K562 (cell line): ENCODE measurements around the gene CBX3. TPM values are rescaled to one million over a fixed set of nuclear protein-coding genes. Genes with fewer than 3 reads are reported as not detected.

ENCODE experiments used
- BRD9 ChIP-seq: fragments of 450-650 bp; IDR thresholded peaks from 2 replicates; pipeline ENCODE4 v1.6.1; 2018; ENCODE audit warnings: low read depth; ENCODE audit not compliant: partially characterized antibody
- CBFB ChIP-seq: sonication (generic); formaldehyde crosslinking; IDR thresholded peaks from 2 replicates; pipeline ENCODE4 v1.4.0; 2020; ENCODE audit warnings: mild to moderate bottlenecking, missing genetic modification reagents
- EWSR1 ChIP-seq: fragments of 450-650 bp; IDR thresholded peaks from 2 replicates; pipeline ENCODE4 v1.6.1; 2018; ENCODE audit warnings: borderline replicate concordance, mild to moderate bottlenecking, low read depth, moderate library complexity; ENCODE audit not compliant: partially characterized antibody
- GTF2A2 ChIP-seq: IDR thresholded peaks from 2 replicates; pipeline ENCODE4 v1.6.1; 2016; ENCODE audit warnings: mild to moderate bottlenecking, missing genetic modification characterization, missing compliant biosample characterization
- HCFC1 ChIP-seq: IDR thresholded peaks from 2 replicates; pipeline ENCODE4 v1.6.1; 2012; ENCODE audit warnings: low read depth, low read length, improper control_type of control experiment
- HNRNPK ChIP-seq: fragments of 200-400 bp; formaldehyde crosslinking; IDR thresholded peaks from one replicate; pipeline ENCODE4 v1.6.1; 2018; ENCODE audit warnings: mild to moderate bottlenecking, low read depth, low read length; ENCODE audit not compliant: poor library complexity, severe bottlenecking
- NFYB ChIP-seq: IDR thresholded peaks from 2 replicates; pipeline ENCODE4 v1.6.1; 2011; ENCODE audit warnings: mild to moderate bottlenecking, moderate library complexity; ENCODE audit not compliant: insufficient read length; ENCODE audit errors: extremely low read depth
- SAP30 ChIP-seq: fragments of 200-600 bp; sonication (generic); IDR thresholded peaks from 2 replicates; pipeline ENCODE4 v1.6.1; 2012; ENCODE audit warnings: borderline replicate concordance, low read depth, mild to moderate bottlenecking, moderate library complexity, low read length, control low read depth, inconsistent platforms; ENCODE audit not compliant: insufficient read depth, poor library complexity, severe bottlenecking
- SOX6 ChIP-seq: fragments of 450-650 bp; IDR thresholded peaks from 2 replicates; pipeline ENCODE4 v1.6.1; 2014; ENCODE audit warnings: mild to moderate bottlenecking
- SRSF1 ChIP-seq: fragments of 200-400 bp; formaldehyde crosslinking; IDR thresholded peaks from 2 replicates; pipeline ENCODE4 v1.6.1; 2017; ENCODE audit warnings: mild to moderate bottlenecking, low read depth, low read length, moderate library complexity
- STAT5B ChIP-seq: fragments of 250-450 bp; sonication (Bioruptor Pico); IDR thresholded peaks from 2 replicates; pipeline ENCODE4 v1.8.0; 2021; ENCODE audit warnings: mild to moderate bottlenecking, inconsistent platforms
- TAF7 ChIP-seq: fragments of 450-650 bp; IDR thresholded peaks from 2 replicates; pipeline ENCODE4 v1.6.1; 2016; ENCODE audit warnings: missing genetic modification characterization, missing compliant biosample characterization
- TAL1 ChIP-seq: fragments of 450-650 bp; IDR thresholded peaks from 2 replicates; pipeline ENCODE4 v1.6.1; 2016; ENCODE audit warnings: mild to moderate bottlenecking
- TEAD1 ChIP-seq, 2 experiments: fragments of 450-650 bp in 1 of 2; sonication (generic) in 1 of 2; formaldehyde crosslinking; IDR thresholded peaks; 2 replicates each; pipeline versions ENCODE4 v1.4.0 to v1.8.0; 2020 to 2022; ENCODE audit warnings: mild to moderate bottlenecking in 2 of 2, missing genetic modification reagents in 1 of 2
- ZFP30 ChIP-seq: fragments of 250-450 bp; sonication (Bioruptor Pico); IDR thresholded peaks from 2 replicates; pipeline ENCODE4 v1.8.0; 2022; ENCODE audit warnings: moderate library complexity, mild to moderate bottlenecking, inconsistent platforms, borderline replicate concordance
- ZNF175 ChIP-seq: fragments of 200-800 bp; sonication (Bioruptor generic); IDR thresholded peaks from 2 replicates; pipeline ENCODE4 v1.6.1; 2016; ENCODE audit warnings: low read depth, mild to moderate bottlenecking, missing genetic modification characterization, missing compliant biosample characterization
- ZNF217 ChIP-seq: sonication (generic); formaldehyde crosslinking; IDR thresholded peaks from 2 replicates; pipeline ENCODE4 v1.8.0; 2022; ENCODE audit warnings: mild to moderate bottlenecking, missing genetic modification reagents
- ZNF77 ChIP-seq: fragments of 250-450 bp; sonication (Bioruptor Pico); IDR thresholded peaks from 2 replicates; pipeline ENCODE4 v1.5.0; 2020
- polyA plus RNA-seq, 8 experiments: library from polyadenylated mRNA; depleted of rRNA in 4 of 8; stranded (reverse) in 5 of 8; unstranded in 3 of 8; fragments of >200 nt; fragmentation: Nextera tagmentation in 2 of 8; fragmentation: Illumina TruSeq in 1 of 8; extraction: Ambion mirVana in 2 of 8; extraction: Trizol in 1 of 8; gene quantifications; 2 replicates each; pipeline versions ENCODE4 v1.2.1 to v1.2.3, GENCODE V29; 2011 to 2014; ENCODE audit warnings: inconsistent platforms in 1 of 8, missing spikeins in 1 of 8
- total RNA-seq, 7 experiments: library from RNA; depleted of rRNA in 6 of 7; stranded (reverse); fragments of >200 nt in 6 of 7; fragmentation: Illumina TruSeq in 2 of 7; extraction: Trizol in 2 of 7; gene quantifications; 2 replicates each; pipeline versions ENCODE4 v1.2.1 to v1.2.3, GENCODE V29; 2011 to 2021; ENCODE audit warnings: low replicate concordance in 1 of 7
- TF ChIP-seq, protein P1 (sequence below): fragments of 250-450 bp; sonication (Bioruptor Pico); IDR thresholded peaks from 2 replicates; pipeline ENCODE4 v1.5.0; 2021
- TF ChIP-seq, protein P2 (sequence below), 2 experiments: fragments of 450-650 bp in 1 of 2; sonication (generic) in 1 of 2; formaldehyde crosslinking in 1 of 2; IDR thresholded peaks in 1 of 2; conservative IDR thresholded peaks in 1 of 2; 2 replicates each; pipeline versions ENCODE4 v1.6.1 to v1.8.1; 2016 to 2023; ENCODE audit warnings: mild to moderate bottlenecking in 2 of 2, moderate library complexity in 2 of 2, inconsistent platforms in 1 of 2, missing genetic modification reagents in 1 of 2
- TF ChIP-seq, protein P3 (sequence below): sonication (generic); formaldehyde crosslinking; IDR thresholded peaks from 2 replicates; pipeline ENCODE4 v1.8.1; 2022; ENCODE audit warnings: missing genetic modification reagents
- TF ChIP-seq, protein P4 (sequence below), 2 experiments: fragments of 450-650 bp; conservative IDR thresholded peaks; 2 replicates each; pipeline ENCODE4 v1.6.1; 2017; ENCODE audit warnings: mild to moderate bottlenecking in 2 of 2, moderate library complexity in 2 of 2

Gene CBX3
- total and polyA plus RNA-seq, 9 of the 15 experiments (the other 6 are each of a cell fraction or from before 2014, with no cell fraction given), result 198 to 413 (median 328) TPM

DNA sequence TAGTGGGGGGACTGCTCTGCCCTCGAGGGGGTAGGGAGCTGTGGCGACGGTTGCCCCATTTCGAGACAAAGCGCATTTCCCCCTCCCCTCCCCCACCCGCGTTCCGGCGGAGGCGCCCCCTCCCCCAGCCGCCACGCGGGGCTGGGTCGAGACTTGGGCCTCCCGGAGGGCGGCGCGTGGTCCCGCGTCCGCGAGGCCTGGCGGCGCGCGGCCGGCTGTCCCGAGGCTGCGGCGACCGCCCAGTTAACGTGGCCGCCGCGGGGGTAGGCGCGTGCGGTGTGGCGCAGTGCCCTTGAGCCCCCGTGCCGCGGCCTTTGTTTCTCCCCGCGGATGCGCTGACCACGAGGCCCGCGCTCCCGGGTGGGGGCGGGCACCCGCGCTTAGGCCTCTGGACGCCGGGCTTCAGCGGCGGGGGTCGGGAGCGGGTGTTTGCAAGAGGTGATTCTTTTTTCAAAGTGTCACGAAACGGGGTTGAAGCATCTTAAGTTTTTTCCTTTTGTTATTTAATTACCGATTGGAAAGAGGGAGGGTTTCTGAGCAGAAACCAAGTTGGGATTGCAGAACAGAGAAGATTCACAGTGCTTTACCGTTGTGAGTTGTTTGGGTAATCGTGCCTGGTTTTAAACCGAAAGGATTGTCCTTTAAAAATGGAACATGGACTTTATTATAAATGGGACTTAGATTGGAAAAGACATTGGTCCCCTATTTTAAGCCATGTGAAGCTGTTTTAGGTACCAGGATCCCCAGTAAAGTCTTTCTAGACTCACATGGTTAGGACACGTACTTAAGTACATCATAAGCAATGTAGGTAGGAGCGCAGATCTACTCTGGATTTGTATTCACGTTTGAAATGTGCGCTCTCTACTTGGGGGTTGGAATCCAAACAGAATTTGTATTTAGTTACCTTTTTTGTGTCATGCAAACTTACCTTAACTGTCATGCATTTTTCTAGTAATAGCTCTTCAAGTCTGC lies 760 bp downstream of the CBX3 start (continued):
- TF ChIP-seq HNRNPK, result no peak
- TF ChIP-seq CBFB (CRISPR knock-in tag), result no peak
- no peak for TF ChIP-seq HCFC1
- no peak for TF ChIP-seq ZNF175
- TF ChIP-seq STAT5B (CRISPR knock-in tag), result no peak
- TF ChIP-seq BRD9, result no peak
- TF ChIP-seq ZNF77 (CRISPR knock-in tag), result no peak
- TF ChIP-seq, protein P1, sequence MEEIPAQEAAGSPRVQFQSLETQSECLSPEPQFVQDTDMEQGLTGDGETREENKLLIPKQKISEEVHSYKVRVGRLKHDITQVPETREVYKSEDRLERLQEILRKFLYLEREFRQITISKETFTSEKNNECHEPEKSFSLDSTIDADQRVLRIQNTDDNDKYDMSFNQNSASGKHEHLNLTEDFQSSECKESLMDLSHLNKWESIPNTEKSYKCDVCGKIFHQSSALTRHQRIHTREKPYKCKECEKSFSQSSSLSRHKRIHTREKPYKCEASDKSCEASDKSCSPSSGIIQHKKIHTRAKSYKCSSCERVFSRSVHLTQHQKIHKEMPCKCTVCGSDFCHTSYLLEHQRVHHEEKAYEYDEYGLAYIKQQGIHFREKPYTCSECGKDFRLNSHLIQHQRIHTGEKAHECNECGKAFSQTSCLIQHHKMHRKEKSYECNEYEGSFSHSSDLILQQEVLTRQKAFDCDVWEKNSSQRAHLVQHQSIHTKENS, result no peak
- peak in 1 of 2 experiments; percentile 27; a peak in 1 of 4 replicates for TF ChIP-seq TEAD1 (CRISPR knock-in tag; IDR thresholded peaks at IDR 0.05)
- no peak for TF ChIP-seq TAL1
- TF ChIP-seq, protein P2, sequence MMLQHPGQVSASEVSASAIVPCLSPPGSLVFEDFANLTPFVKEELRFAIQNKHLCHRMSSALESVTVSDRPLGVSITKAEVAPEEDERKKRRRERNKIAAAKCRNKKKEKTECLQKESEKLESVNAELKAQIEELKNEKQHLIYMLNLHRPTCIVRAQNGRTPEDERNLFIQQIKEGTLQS (IDR thresholded peaks at IDR 0.05), result no peak
- TF ChIP-seq, protein P2 (CRISPR knock-in tag; conservative IDR thresholded peaks at IDR 0.05), result no peak
- TF ChIP-seq SAP30, result peak; percentile 19
- TF ChIP-seq, protein P3, sequence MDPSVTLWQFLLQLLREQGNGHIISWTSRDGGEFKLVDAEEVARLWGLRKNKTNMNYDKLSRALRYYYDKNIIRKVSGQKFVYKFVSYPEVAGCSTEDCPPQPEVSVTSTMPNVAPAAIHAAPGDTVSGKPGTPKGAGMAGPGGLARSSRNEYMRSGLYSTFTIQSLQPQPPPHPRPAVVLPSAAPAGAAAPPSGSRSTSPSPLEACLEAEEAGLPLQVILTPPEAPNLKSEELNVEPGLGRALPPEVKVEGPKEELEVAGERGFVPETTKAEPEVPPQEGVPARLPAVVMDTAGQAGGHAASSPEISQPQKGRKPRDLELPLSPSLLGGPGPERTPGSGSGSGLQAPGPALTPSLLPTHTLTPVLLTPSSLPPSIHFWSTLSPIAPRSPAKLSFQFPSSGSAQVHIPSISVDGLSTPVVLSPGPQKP, result no peak
- TF ChIP-seq GTF2A2 (tag), result no peak
- TF ChIP-seq ZFP30, result no peak
- TF ChIP-seq, protein P4, sequence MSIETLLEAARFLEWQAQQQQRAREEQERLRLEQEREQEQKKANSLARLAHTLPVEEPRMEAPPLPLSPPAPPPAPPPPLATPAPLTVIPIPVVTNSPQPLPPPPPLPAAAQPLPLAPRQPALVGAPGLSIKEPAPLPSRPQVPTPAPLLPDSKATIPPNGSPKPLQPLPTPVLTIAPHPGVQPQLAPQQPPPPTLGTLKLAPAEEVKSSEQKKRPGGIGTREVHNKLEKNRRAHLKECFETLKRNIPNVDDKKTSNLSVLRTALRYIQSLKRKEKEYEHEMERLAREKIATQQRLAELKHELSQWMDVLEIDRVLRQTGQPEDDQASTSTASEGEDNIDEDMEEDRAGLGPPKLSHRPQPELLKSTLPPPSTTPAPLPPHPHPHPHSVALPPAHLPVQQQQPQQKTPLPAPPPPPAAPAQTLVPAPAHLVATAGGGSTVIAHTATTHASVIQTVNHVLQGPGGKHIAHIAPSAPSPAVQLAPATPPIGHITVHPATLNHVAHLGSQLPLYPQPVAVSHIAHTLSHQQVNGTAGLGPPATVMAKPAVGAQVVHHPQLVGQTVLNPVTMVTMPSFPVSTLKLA (conservative IDR thresholded peaks at IDR 0.05), result 0 out of 4 replicates have a peak, but pooled peaks of 1 of the 2 experiments have one; percentile 55
- no peak for TF ChIP-seq SOX6
- no peak for TF ChIP-seq ZNF217 (CRISPR knock-in tag)
- no peak for TF ChIP-seq SRSF1
- TF ChIP-seq NFYB, result no peak
- TF ChIP-seq EWSR1, result no peak
- no peak for TF ChIP-seq TAF7 (tag)
